Small intestine (tissue), 16 donors: ENCODE data around the gene CIDEB. TPM values are rescaled to one million over a fixed set of nuclear protein-coding genes. Genes with fewer than 3 reads are reported as not detected.
"Not testable (repeated sequence)": the region's sequence is repeated elsewhere in the genome, so short reads cannot be mapped to it uniquely, and the experiment has no call there.

Experiments
- DNase-seq, 2 donors: peaks; one replicate each; pipeline versions ENCODE4 v3.0.0 to v3.0.0-alpha.2; 2013
- FAIRE-seq: peaks from 2 replicates; lab custom pipeline; 2012; peaks lifted over from hg19 to GRCh38; lab: Jason Lieb, UNC
- H3K27ac ChIP-seq, 3 donors: one replicate each; pipeline ENCODE4 v1.5.1; 2013; ENCODE audit warnings: low read length in 2 of 3, mild to moderate bottlenecking in 2 of 3, control low read depth in 1 of 3, inconsistent platforms in 1 of 3, low read depth in 1 of 3, moderate library complexity in 1 of 3
- H3K27me3 ChIP-seq, 3 donors: one replicate each; pipeline ENCODE4 v1.6.1; 2013; ENCODE audit warnings: low read length in 3 of 3, inconsistent platforms in 1 of 3; ENCODE audit not compliant: control insufficient read depth in 3 of 3, insufficient read depth in 3 of 3
- H3K36me3 ChIP-seq, 3 donors: one replicate each; pipeline ENCODE4 v1.6.1; 2013; ENCODE audit warnings: low read length in 3 of 3, inconsistent platforms in 1 of 3, low read depth in 1 of 3, mild to moderate bottlenecking in 1 of 3, moderate library complexity in 1 of 3; ENCODE audit not compliant: control insufficient read depth in 3 of 3, insufficient read depth in 2 of 3
- H3K4me1 ChIP-seq, 3 donors: one replicate each; pipeline ENCODE4 v1.6.1; 2013; ENCODE audit warnings: low read length in 2 of 3, inconsistent platforms in 1 of 3, low read depth in 1 of 3, mild to moderate bottlenecking in 1 of 3, moderate library complexity in 1 of 3; ENCODE audit not compliant: control insufficient read depth in 3 of 3, insufficient read depth in 2 of 3
- H3K4me3 ChIP-seq, 3 donors: one replicate each; pipeline ENCODE4 v1.5.1; 2013; ENCODE audit warnings: low read length in 3 of 3, control low read depth in 1 of 3, inconsistent platforms in 1 of 3, low read depth in 1 of 3, mild to moderate bottlenecking in 1 of 3, moderate library complexity in 1 of 3
- H3K9me3 ChIP-seq, 2 donors: one replicate each; pipeline ENCODE4 v1.6.1; 2013; ENCODE audit warnings: low read depth in 1 of 2, low read length in 1 of 2; ENCODE audit not compliant: control insufficient read depth in 2 of 2, insufficient read depth in 1 of 2
- WGBS, 3 donors: extraction: QIAGEN DNeasy Blood & Tissue Kit; methylation state at CpG; one replicate each; pipeline ENCODE4 v1.1.7; 2013; 5-methylcytosine and 5-hydroxymethylcytosine counted together
- long read RNA-seq, 10 donors: transcript quantifications; one replicate each; lab custom pipeline, GENCODE V29; 2026
- polyA plus RNA-seq, 4 donors: library from polyadenylated mRNA; stranded (reverse) in 3 of 4; unstranded in 1 of 4; fragments of 200-250 nt in 3 of 4; fragments of 120-200 nt in 1 of 4; gene quantifications; one replicate each; pipeline versions ENCODE4 v1.2.1 to v1.2.3, GENCODE V29; 2013
- donor health status: healthy with polysubstance abuse.
- donor health status: control.
- donor health status: control.
- donor health status: Bipolar disorder and iron deficiency.
- donor health status: healthy.

Gene CIDEB
- polyA plus RNA-seq, result 100 to 1,000 TPM in 2 of 4 donors, 10 to 100 TPM in 2; 31.2 to 273 (median 139) TPM
- long read RNA-seq, donor 1, result 0 reads
- long read RNA-seq, donor 2, transcript CIDEB-203 (5 exons, 1,602 nt), result major isoform, 28 of 40 reads
- long read RNA-seq, donor 2, partial matches to known transcripts, result 11 of 40 reads
- long read RNA-seq, donor 2, other reads (novel, unspliced or antisense), result 0 of 40 reads
- long read RNA-seq, donor 3, transcript CIDEB-203 (5 exons, 1,602 nt), result major isoform, 27 of 44 reads
- long read RNA-seq, donor 3, partial matches to known transcripts, result 17 of 44 reads
- long read RNA-seq, donor 3, other reads (novel, unspliced or antisense), result 0 of 44 reads
- long read RNA-seq, donor 4, result 0 reads
- long read RNA-seq, donor 5, partial matches to known transcripts, result 6 of 11 reads
- long read RNA-seq, donor 5, other reads (novel, unspliced or antisense), result 0 of 11 reads
- long read RNA-seq, donor 6, transcript CIDEB-203 (5 exons, 1,602 nt), result major isoform, 52 of 75 reads
- long read RNA-seq, donor 6, partial matches to known transcripts, result 22 of 75 reads
- long read RNA-seq, donor 6, other reads (novel, unspliced or antisense), result 0 of 75 reads
- long read RNA-seq, donor 7, result 0 reads
- long read RNA-seq, donor 8, result 0 reads
- long read RNA-seq, donor 9, transcript CIDEB-203 (5 exons, 1,602 nt), result major isoform, 8 of 9 reads
- long read RNA-seq, donor 9, partial matches to known transcripts, result 0 of 9 reads
- long read RNA-seq, donor 9, other reads (novel, unspliced or antisense), result 0 of 9 reads
- long read RNA-seq, donor 10, transcript CIDEB-201 (7 exons, 2,294 nt), result minor isoform, 5 of 20 reads
- long read RNA-seq, donor 10, transcript CIDEB-203 (5 exons, 1,602 nt), result major isoform, 14 of 20 reads
- long read RNA-seq, donor 10, partial matches to known transcripts, result 0 of 20 reads
- long read RNA-seq, donor 10, other reads (novel, unspliced or antisense), result 0 of 20 reads

GRCh38 chr14:24307575-24308341 lies at the start of gene CIDEB:
Gene CIDEB (minus strand): TSS chr14:24307977. CDS start chr14:24307858, 119 bp downstream.
- H3K4me3 ChIP-seq, result peak within 1 kb of the TSS in 2 of 3 donors; percentile 55 to 64
- peaks cover 20 to 68% (median 20%) of the 10 kb centered on the region in 3 donors for H3K36me3 ChIP-seq
- no peak for FAIRE-seq

GRCh38 chr14:24356208-24356607 lies 48.4 kb upstream of the CIDEB start:
- peaks cover 0 to 19% (median 0%) of the 10 kb centered on the region in 3 donors for H3K4me1 ChIP-seq
- no peaks in the 10 kb centered on the region for H3K36me3 ChIP-seq
- no peaks in the 10 kb centered on the region for H3K27me3 ChIP-seq
- WGBS, 3 donors, result 91 to 97% (median 93%) methylated on average over 4 of the region's 4 CpGs
- H3K27ac ChIP-seq, result no peak overlapping the region
- FAIRE-seq, result no peak
- no peak overlapping the region for H3K4me3 ChIP-seq
- H3K9me3 ChIP-seq, result peaks cover 0 to 5% of the 10 kb centered on the region in 2 donors
- DNase-seq, result no peak

More at GRCh38 chr14:24307575-24308341, at the start of gene CIDEB:
- WGBS, 3 donors, result 9 to 44% (median 23%) methylated on average over 6 of the region's 6 CpGs
- Histone ChIP-seq H3K27ac (peak within 1 kb of the TSS; percentile 76 to 99 (median 98)), H3K27me3 (no peaks in the 10 kb centered on the region), H3K9me3 (no peaks in the 10 kb centered on the region), H3K4me1 (peaks cover 4 to 80% (median 17%) of the 10 kb centered on the region in 3 donors)
- peak; percentile 95 to 96 for DNase-seq

- WGBS, 3 donors, result 87 to 91% (median 89%) methylated on average over 7 of the region's 7 CpGs
- H3K27ac ChIP-seq, result no peak overlapping the region
Measured at GRCh38 chr14:24355009-24355408, 47.2 kb upstream of the CIDEB start.

GRCh38 chr14:24354482-24354825 lies 46.7 kb upstream of the CIDEB start:
- not testable (repeated sequence) for H3K36me3 ChIP-seq, DNase-seq, FAIRE-seq, H3K9me3 ChIP-seq, H3K27me3 ChIP-seq, H3K4me3 ChIP-seq
- Histone ChIP-seq H3K4me1 (peaks cover 0 to 19% (median 0%) of the 10 kb centered on the region in 3 donors), H3K27ac (peak overlapping the region in 1 of 3 donors; percentile 25)
- WGBS, 3 donors, result 74 to 83% (median 78%) methylated on average over 3 of the region's 3 CpGs

More at GRCh38 chr14:24355009-24355408, 47.2 kb upstream of the CIDEB start:
- Histone ChIP-seq H3K4me1 (peaks cover 0 to 19% (median 0%) of the 10 kb centered on the region in 3 donors), H3K27me3 (no peaks in the 10 kb centered on the region), H3K9me3 (peaks cover 0 to under 1% of the 10 kb centered on the region in 2 donors), H3K4me3 (no peak overlapping the region), H3K36me3 (no peaks in the 10 kb centered on the region)
- no peak for FAIRE-seq
- no peak for DNase-seq

GRCh38 chr14:24353559-24354481 lies 46.0 kb upstream of the CIDEB start:
- H3K36me3 ChIP-seq, result no peaks in the 10 kb centered on the region
- WGBS, 3 donors, result 33 to 67% (median 64%) methylated on average over 5 of the region's 5 CpGs
- DNase-seq (peak; percentile 82 to 95), FAIRE-seq (no peak)
- H3K4me1 ChIP-seq, result peaks cover 0 to 19% (median 0%) of the 10 kb centered on the region in 3 donors
- no peak overlapping the region for H3K4me3 ChIP-seq
- H3K27me3 ChIP-seq, result no peaks in the 10 kb centered on the region
- H3K27ac ChIP-seq, result peak overlapping the region; percentile 59 to 88 (median 68)
- H3K9me3 ChIP-seq, result no peaks in the 10 kb centered on the region

- FAIRE-seq (no peak), DNase-seq (peak; percentile 17 to 28)
- Histone ChIP-seq H3K27me3 (no peaks in the 10 kb centered on the region), H3K4me3 (no peak overlapping the region), H3K27ac (no peak overlapping the region), H3K4me1 (peaks cover 0 to 32% (median under 1%) of the 10 kb centered on the region in 3 donors), H3K9me3 (no peaks in the 10 kb centered on the region), H3K36me3 (no peaks in the 10 kb centered on the region)
- WGBS, 3 donors, result 17 to 36% (median 20%) methylated on average over 4 of the region's 4 CpGs
Measured at GRCh38 chr14:24351517-24351916, 43.7 kb upstream of the CIDEB start.

- Histone ChIP-seq H3K27me3 (no peaks in the 10 kb centered on the region), H3K9me3 (no peaks in the 10 kb centered on the region), H3K4me3 (no peak overlapping the region), H3K27ac (no peak overlapping the region), H3K36me3 (no peaks in the 10 kb centered on the region), H3K4me1 (peaks cover 0 to 32% (median 2%) of the 10 kb centered on the region in 3 donors)
- WGBS, 3 donors, result 73 to 89% (median 89%) methylated on average over 5 of the region's 5 CpGs
- FAIRE-seq (no peak), DNase-seq (no peak)
Measured at GRCh38 chr14:24349742-24350141, 42.0 kb upstream of the CIDEB start.
